H1 (cell line): ENCODE data around the gene CLDND1. TPM values are rescaled to one million over a fixed set of nuclear protein-coding genes. Genes with fewer than 3 reads are reported as not detected.

ENCODE experiments used
- CTCF ChIA-PET: fragments of 300-600 bp; sonication (Branson Sonifier 250); formaldehyde crosslinking; loops from one replicate; lab custom pipeline; 2021; ENCODE audit not compliant: partially characterized antibody; lab: Charles Lee
- POLR2A ChIA-PET: fragments of 300-600 bp; sonication (Branson Sonifier 250); formaldehyde crosslinking; loops from one replicate; lab custom pipeline; 2021; ENCODE audit warnings: inconsistent platforms; ENCODE audit not compliant: partially characterized antibody; lab: Charles Lee
- DNase-seq, 2 experiments: peaks; one replicate each; pipeline versions ENCODE4 v3.0.0 to v3.0.0-alpha.2; 2010 to 2022; ENCODE audit warnings: low spot score in 2 of 2, low read depth in 1 of 2, mixed read lengths in 1 of 2
- FAIRE-seq: peaks from 2 replicates; lab custom pipeline; 2011; peaks lifted over from hg19 to GRCh38; lab: Jason Lieb, UNC
- H2AFZ ChIP-seq: 2 replicates; pipeline ENCODE4 v1.8.1; 2012; ENCODE audit warnings: low read length, inconsistent platforms
- H2AK5ac ChIP-seq: 2 replicates; pipeline ENCODE4 v1.6.1; 2013; ENCODE audit warnings: low read depth, low read length
- H2BK120ac ChIP-seq: replicated peaks from 2 replicates; pipeline ENCODE3; 2013; ENCODE audit warnings: low read depth, low read length, inconsistent platforms
- H2BK12ac ChIP-seq: 2 replicates; pipeline ENCODE4 v1.6.1; 2013; ENCODE audit warnings: low read depth, low read length
- H2BK15ac ChIP-seq: 2 replicates; pipeline ENCODE4 v1.6.1; 2013; ENCODE audit warnings: low read length
- H2BK20ac ChIP-seq: 2 replicates; pipeline ENCODE4 v1.6.1; 2013; ENCODE audit warnings: low read length
- H2BK5ac ChIP-seq: 2 replicates; pipeline ENCODE4 v1.6.1; 2013; ENCODE audit warnings: low read depth, low read length
- H3K14ac ChIP-seq: 2 replicates; pipeline ENCODE4 v1.6.1; 2013; ENCODE audit warnings: inconsistent platforms; ENCODE audit not compliant: insufficient read length
- H3K18ac ChIP-seq: 2 replicates; pipeline ENCODE4 v1.6.1; 2013; ENCODE audit warnings: low read length; ENCODE audit errors: extremely low read depth
- H3K23ac ChIP-seq: 2 replicates; pipeline ENCODE4 v1.6.1; 2013; ENCODE audit warnings: inconsistent platforms; ENCODE audit not compliant: insufficient read length
- H3K23me2 ChIP-seq: 2 replicates; pipeline ENCODE4 v1.6.1; 2013; ENCODE audit warnings: low read depth, low read length
- H3K27ac ChIP-seq: 2 replicates; pipeline ENCODE4 v1.6.1; 2011; ENCODE audit warnings: low read depth, low read length, inconsistent platforms
- H3K27me3 ChIP-seq, 4 experiments: replicated peaks in 1 of 4; 1 replicate in 1 of 4; 2 replicates in 3 of 4; pipeline versions ENCODE4 v1.6.1 to v1.8.1; 2011 to 2013; ENCODE audit warnings: low read length in 3 of 4, mild to moderate bottlenecking in 3 of 4, inconsistent platforms in 2 of 4, mixed read lengths in 2 of 4, moderate library complexity in 1 of 4; ENCODE audit not compliant: control insufficient read depth in 3 of 4, insufficient read depth in 3 of 4; ENCODE audit errors: extremely low read depth in 1 of 4
- H3K36me3 ChIP-seq, 4 experiments: 2 replicates each; pipeline versions ENCODE4 v1.6.1 to v1.8.1; 2011 to 2013; ENCODE audit warnings: mild to moderate bottlenecking in 4 of 4, low read length in 3 of 4, moderate library complexity in 2 of 4, control low read depth in 1 of 4, inconsistent platforms in 1 of 4; ENCODE audit not compliant: insufficient read depth in 4 of 4, control insufficient read depth in 2 of 4
- H3K4ac ChIP-seq: replicated peaks from 2 replicates; pipeline ENCODE3; 2013; ENCODE audit warnings: low read length, low read depth, mixed read lengths, inconsistent platforms; ENCODE audit not compliant: insufficient read length
- H3K4me1 ChIP-seq, 4 experiments: replicated peaks in 1 of 4; 1 replicate in 1 of 4; 2 replicates in 3 of 4; pipeline versions ENCODE4 v1.6.1 to v1.8.1; 2011 to 2013; ENCODE audit warnings: low read length in 3 of 4, inconsistent platforms in 2 of 4, mixed read lengths in 1 of 4; ENCODE audit not compliant: insufficient read depth in 4 of 4, control insufficient read depth in 3 of 4
- H3K4me2 ChIP-seq, 2 experiments: 2 replicates each; pipeline versions ENCODE4 v1.6.1 to v1.8.1; 2011 to 2013; ENCODE audit warnings: low read depth in 2 of 2, low read length in 2 of 2, control low read depth in 1 of 2, inconsistent platforms in 1 of 2, mild to moderate bottlenecking in 1 of 2; ENCODE audit not compliant: insufficient read depth in 1 of 2
- H3K4me3 ChIP-seq, 4 experiments: fragments of 200-600, 300-600 bp in 1 of 4; sonication (generic), shearing (Covaris generic), sonication (Bioruptor Twin) in 1 of 4; 2 replicates each; pipeline versions ENCODE4 v1.5.1 to v1.8.1; 2011 to 2016; ENCODE audit warnings: low read length in 4 of 4, low read depth in 3 of 4, control low read depth in 2 of 4, inconsistent platforms in 2 of 4, mild to moderate bottlenecking in 2 of 4, mixed read lengths in 1 of 4, moderate library complexity in 1 of 4; ENCODE audit not compliant: insufficient read depth in 2 of 4; ENCODE audit errors: extremely low read depth in 1 of 4
- H3K56ac ChIP-seq: replicated peaks from 2 replicates; pipeline ENCODE3; 2013; ENCODE audit warnings: low read depth, mild to moderate bottlenecking, mixed read lengths, low read length, inconsistent platforms; ENCODE audit not compliant: insufficient read length
- H3K79me1 ChIP-seq: 2 replicates; pipeline ENCODE4 v1.6.1; 2013; ENCODE audit warnings: low read depth, low read length, control low read depth
- H3K79me2 ChIP-seq, 2 experiments: 2 replicates each; pipeline versions ENCODE4 v1.6.1 to v1.8.1; 2012 to 2013; ENCODE audit warnings: low read length in 2 of 2, mild to moderate bottlenecking in 2 of 2, inconsistent platforms in 1 of 2; ENCODE audit not compliant: insufficient read depth in 2 of 2, control insufficient read depth in 1 of 2
- H3K9ac ChIP-seq, 4 experiments: replicated peaks in 1 of 4; 1 replicate in 1 of 4; 2 replicates in 3 of 4; pipeline versions ENCODE4 v1.6.1 to v1.8.1; 2011 to 2013; ENCODE audit warnings: low read depth in 3 of 4, low read length in 3 of 4, control low read depth in 2 of 4, mild to moderate bottlenecking in 2 of 4, moderate library complexity in 2 of 4, inconsistent platforms in 1 of 4; ENCODE audit errors: extremely low read depth in 1 of 4
- H3K9me3 ChIP-seq, 2 experiments: 2 replicates each; pipeline versions ENCODE4 v1.6.1 to v1.8.1; 2012 to 2013; ENCODE audit warnings: mild to moderate bottlenecking in 2 of 2, moderate library complexity in 2 of 2, control low read depth in 1 of 2, inconsistent platforms in 1 of 2, low read depth in 1 of 2, low read length in 1 of 2, mixed read lengths in 1 of 2; ENCODE audit not compliant: insufficient read depth in 2 of 2
- H4K20me1 ChIP-seq, 2 experiments: replicated peaks in 1 of 2; 2 replicates each; pipeline versions ENCODE3 to v1.8.1; 2011 to 2013; ENCODE audit warnings: inconsistent platforms in 2 of 2, low read length in 2 of 2, mild to moderate bottlenecking in 1 of 2; ENCODE audit not compliant: insufficient read depth in 2 of 2, control insufficient read depth in 1 of 2
- H4K5ac ChIP-seq: 2 replicates; pipeline ENCODE4 v1.6.1; 2013; ENCODE audit warnings: low read length, low read depth, mixed read lengths, inconsistent platforms; ENCODE audit not compliant: insufficient read length
- H4K8ac ChIP-seq: 2 replicates; pipeline ENCODE4 v1.8.0; 2013; ENCODE audit warnings: mild to moderate bottlenecking, moderate library complexity, low read length, inconsistent platforms; ENCODE audit not compliant: insufficient read depth; ENCODE audit errors: extremely low read depth
- H4K91ac ChIP-seq: replicated peaks from 2 replicates; pipeline ENCODE3; 2013; ENCODE audit warnings: low read length, mixed read lengths, inconsistent platforms; ENCODE audit not compliant: insufficient read length
- ASH2L ChIP-seq: fragments of 200-600, 300-600 bp; sonication (generic); IDR thresholded peaks from one replicate; pipeline ENCODE4 v1.7.1; 2017; ENCODE audit warnings: low read length
- CTCF ChIP-seq, 3 experiments: IDR thresholded peaks; 1 replicate in 2 of 3; 2 replicates in 1 of 3; pipeline versions ENCODE4 v1.5.1 to v1.6.1; 2011; ENCODE audit warnings: low read length in 3 of 3, mild to moderate bottlenecking in 3 of 3, inconsistent platforms in 2 of 3, low read depth in 1 of 3, moderate library complexity in 1 of 3; ENCODE audit not compliant: insufficient read depth in 1 of 3; ENCODE audit errors: control extremely low read depth in 1 of 3
- EGR1 ChIP-seq: IDR thresholded peaks from 2 replicates; pipeline ENCODE4 v1.6.1; 2011; ENCODE audit warnings: low read depth, low read length, borderline replicate concordance
- JUN ChIP-seq: IDR thresholded peaks from 2 replicates; pipeline ENCODE4 v1.6.1; 2011; ENCODE audit warnings: low read depth, mild to moderate bottlenecking, improper control_type of control experiment, low read length
- JUND ChIP-seq: IDR thresholded peaks from 2 replicates; pipeline ENCODE4 v1.6.1; 2011; ENCODE audit warnings: mild to moderate bottlenecking, improper control_type of control experiment, low read length
- KDM1A ChIP-seq: fragments of 200-600, 300-600 bp; sonication (generic); IDR thresholded peaks from 2 replicates; pipeline ENCODE4 v1.7.1; 2016; ENCODE audit warnings: mild to moderate bottlenecking, low read length, borderline replicate concordance
- MAFK ChIP-seq: IDR thresholded peaks from 2 replicates; pipeline ENCODE4 v1.6.1; 2012; ENCODE audit warnings: low read depth, mild to moderate bottlenecking, improper control_type of control experiment, low read length
- SIN3A ChIP-seq, 2 experiments: IDR thresholded peaks in 1 of 2; conservative IDR thresholded peaks in 1 of 2; 2 replicates each; pipeline ENCODE4 v1.6.1; 2011 to 2012; ENCODE audit warnings: low read length in 2 of 2, improper control_type of control experiment in 1 of 2, low read depth in 1 of 2, mild to moderate bottlenecking in 1 of 2
- SRF ChIP-seq: IDR thresholded peaks from 2 replicates; pipeline ENCODE4 v1.6.1; 2011; ENCODE audit warnings: mild to moderate bottlenecking, low read depth, low read length, moderate library complexity
- TCF12 ChIP-seq: IDR thresholded peaks from 2 replicates; pipeline ENCODE4 v1.6.1; 2011; ENCODE audit warnings: low read depth, mild to moderate bottlenecking, low read length
- WGBS, 2 experiments: shearing (Covaris generic) in 1 of 2; methylation state at CpG; one replicate each; pipeline versions ENCODE4 v1.1.6 to v1.1.7; 2013 to 2015; ENCODE audit warnings: low lambda C conversion rate in 2 of 2, mixed read lengths in 2 of 2, inconsistent platforms in 1 of 2, low coverage in 1 of 2, missing lambda C conversion rate in 1 of 2; ENCODE audit not compliant: insufficient replicate concordance in 2 of 2, insufficient coverage in 1 of 2, insufficient read length in 1 of 2; ENCODE audit errors: extremely low coverage in 1 of 2, missing lambda C conversion rate in 1 of 2; 5-methylcytosine and 5-hydroxymethylcytosine counted together
- polyA plus RNA-seq, 7 experiments: library from polyadenylated mRNA; depleted of rRNA in 3 of 7; stranded (reverse) in 5 of 7; unstranded in 2 of 7; fragments of >200 nt in 5 of 7; fragments of 200-250 nt in 2 of 7; gene quantifications; 1 replicate in 5 of 7; 2 replicates in 1 of 7; 4 replicates in 1 of 7; pipeline versions ENCODE4 v1.2.1 to v1.2.3, GENCODE V29; 2011 to 2013; ENCODE audit warnings: missing spikeins in 2 of 7, mixed read lengths in 2 of 7
- total RNA-seq: library from RNA; stranded (reverse); fragmentation: NEBNext Ultra II Directional; extraction: Animal tissue kit (Norgen Biotek cat#: 25700); gene quantifications from 2 replicates; pipeline ENCODE4 v1.2.1, GENCODE V29; 2021
- TF ChIP-seq, protein P1 (sequence below): IDR thresholded peaks from 2 replicates; pipeline ENCODE4 v1.6.1; 2012; ENCODE audit warnings: inconsistent platforms

Gene CLDND1
- total and polyA plus RNA-seq, 2 of the 8 experiments (the other 6 are each of a cell fraction or from before 2014, with no cell fraction given), result 68.2 to 152 TPM

DNA sequence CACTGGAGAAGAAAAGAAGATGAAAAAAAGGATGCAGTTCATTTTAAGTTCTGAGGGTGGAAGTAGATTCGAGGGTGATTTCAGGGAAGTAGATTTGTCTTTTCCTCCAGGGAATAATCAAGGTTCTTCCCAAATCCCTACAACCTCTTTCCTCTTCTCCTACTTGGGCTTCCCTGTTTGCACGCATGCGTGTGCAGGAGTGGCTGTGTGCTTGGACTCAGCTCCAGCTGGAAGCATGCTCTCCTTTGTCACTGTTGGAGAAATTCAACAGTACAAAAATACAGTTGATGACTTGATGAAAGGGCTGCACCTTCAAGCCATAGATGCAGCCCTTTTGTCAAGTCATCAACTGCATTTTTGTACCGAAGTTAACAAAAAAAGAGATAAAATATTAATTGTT lies 21.4 kb downstream of the CLDND1 start:
- H3K27ac ChIP-seq, result no peak overlapping the region
- H2BK20ac ChIP-seq, result no peak overlapping the region
- no peak overlapping the region for H3K56ac ChIP-seq
- DNase-seq (no peak), FAIRE-seq (no peak)
- no peak overlapping the region for H3K4me3 ChIP-seq
- no peak overlapping the region for H4K91ac ChIP-seq
- H4K20me1 ChIP-seq, result no peaks in the 10 kb centered on the region
- no peak overlapping the region for H3K18ac ChIP-seq
- H3K4me2 ChIP-seq, result no peak overlapping the region
- no peak overlapping the region for H2BK120ac ChIP-seq
- H4K5ac ChIP-seq, result no peak overlapping the region
- 95% methylated on average over 4 of the region's 4 CpGs; no CpG with 5 or more reads in 1 of the 2 experiments for WGBS, 2 experiments
- no peak overlapping the region for H2AK5ac ChIP-seq
- 0 out of 2 replicates have a peak overlapping the region, but pooled peaks have one; percentile 1 for H2AFZ ChIP-seq
- no peak overlapping the region for H4K8ac ChIP-seq
- POLR2A ChIA-PET, result no interaction called here
- H3K27me3 ChIP-seq, result no peaks in the 10 kb centered on the region
- no peak overlapping the region for H2BK15ac ChIP-seq
- H3K4me1 ChIP-seq, result no peaks in the 10 kb centered on the region
- H2BK12ac ChIP-seq, result no peak overlapping the region
- H3K9ac ChIP-seq, result no peak overlapping the region
- H3K79me1 ChIP-seq, result no peaks in the 10 kb centered on the region
- H3K79me2 ChIP-seq, result no peaks in the 10 kb centered on the region
- H2BK5ac ChIP-seq, result no peak overlapping the region
- H3K4ac ChIP-seq, result no peak overlapping the region
- no peak overlapping the region for H3K14ac ChIP-seq
- no peaks in the 10 kb centered on the region for H3K23me2 ChIP-seq
- H3K9me3 ChIP-seq, result no peaks in the 10 kb centered on the region
- no peaks in the 10 kb centered on the region for H3K36me3 ChIP-seq
- H3K23ac ChIP-seq, result no peak overlapping the region
- CTCF ChIA-PET, result interaction anchor here (1.1 kb wide), 1 partner anchor 73 kb away, joined by 3 read pairs; no protein-coding TSS in a partner anchor
- no peak for TF ChIP-seq EGR1
- TF ChIP-seq MAFK, result no peak
- TF ChIP-seq KDM1A, result no peak
- no peak for TF ChIP-seq CTCF (IDR thresholded peaks at IDR 0.05; ENCODE audit: control extremely low read depth in 1 of 3, insufficient read depth in 1 of 3, low read depth in 1 of 3, low read length in 3 of 3)
- TF ChIP-seq, protein P1, sequence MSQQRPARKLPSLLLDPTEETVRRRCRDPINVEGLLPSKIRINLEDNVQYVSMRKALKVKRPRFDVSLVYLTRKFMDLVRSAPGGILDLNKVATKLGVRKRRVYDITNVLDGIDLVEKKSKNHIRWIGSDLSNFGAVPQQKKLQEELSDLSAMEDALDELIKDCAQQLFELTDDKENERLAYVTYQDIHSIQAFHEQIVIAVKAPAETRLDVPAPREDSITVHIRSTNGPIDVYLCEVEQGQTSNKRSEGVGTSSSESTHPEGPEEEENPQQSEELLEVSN, result no peak
- TF ChIP-seq SRF, result no peak
- no peak for TF ChIP-seq ASH2L
- TF ChIP-seq JUN, result no peak
- no peak for TF ChIP-seq SIN3A (conservative IDR thresholded peaks at IDR 0.05 in 1 of 2, IDR thresholded peaks at IDR 0.05 in 1 of 2; ENCODE audit: low read depth in 1 of 2, low read length in 2 of 2)
- TF ChIP-seq JUND, result no peak
- no peak for TF ChIP-seq TCF12
